ENCODE measurements around the gene PXMP4.
A peak's percentile ranks its signal among the peaks of the same experiment; 100 is the strongest.

The PXMP4 gene

DNA sequence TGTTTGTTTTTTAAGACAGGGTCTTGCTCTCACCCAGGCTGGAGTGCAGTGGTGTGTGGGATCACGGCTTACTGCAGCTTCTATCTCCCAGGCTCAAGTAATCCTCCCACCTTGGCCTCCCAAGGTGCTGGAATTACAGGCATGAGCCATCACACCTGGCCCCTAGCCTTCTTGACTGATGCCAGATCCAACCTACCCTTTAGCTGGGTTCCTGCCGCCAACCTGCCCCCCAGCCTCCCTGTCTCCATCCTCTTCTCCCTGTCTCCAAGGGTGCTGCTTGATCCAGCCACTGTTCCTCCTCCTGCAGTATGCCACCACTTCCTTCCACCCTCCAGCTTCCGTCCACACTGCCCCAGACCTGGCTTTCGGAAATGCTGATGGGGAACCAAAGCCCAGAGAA lies 61.2 kb downstream of the PXMP4 start:
- ChIA-PET POLR2A (no interaction called here), CTCF (no interaction called here)
- Histone ChIP-seq H3K27ac (ENCODE audit: extremely low read depth, low read depth, low read length) (no peak overlapping the region), H3K9me3 (ENCODE audit: control insufficient read depth, insufficient read depth, low read depth, low read length) (no peaks in the 10 kb centered on the region), H3K4me3 (ENCODE audit: low read depth, low read length) (no peak overlapping the region), H3K36me3 (ENCODE audit: control insufficient read depth in 2 of 2, insufficient read depth in 1 of 2, low read length in 2 of 2) (peaks cover 0 to 47% of the 10 kb centered on the region in 2 experiments; a peak in 1 of 3 replicates), H3K4me1 (ENCODE audit: control insufficient read depth, insufficient read depth, low read length) (no peaks in the 10 kb centered on the region)
- 0 out of 2 replicates have a peak, but pooled peaks have one; percentile 44 for TF ChIP-seq ZNF600 (tag by site-specific recombination; IDR thresholded peaks at IDR 0.05)
- TF ChIP-seq, protein P1, sequence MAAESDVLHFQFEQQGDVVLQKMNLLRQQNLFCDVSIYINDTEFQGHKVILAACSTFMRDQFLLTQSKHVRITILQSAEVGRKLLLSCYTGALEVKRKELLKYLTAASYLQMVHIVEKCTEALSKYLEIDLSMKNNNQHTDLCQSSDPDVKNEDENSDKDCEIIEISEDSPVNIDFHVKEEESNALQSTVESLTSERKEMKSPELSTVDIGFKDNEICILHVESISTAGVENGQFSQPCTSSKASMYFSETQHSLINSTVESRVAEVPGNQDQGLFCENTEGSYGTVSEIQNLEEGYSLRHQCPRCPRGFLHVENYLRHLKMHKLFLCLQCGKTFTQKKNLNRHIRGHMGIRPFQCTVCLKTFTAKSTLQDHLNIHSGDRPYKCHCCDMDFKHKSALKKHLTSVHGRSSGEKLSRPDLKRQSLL (tag by site-specific recombination; IDR thresholded peaks at IDR 0.05) = no peak
- peak; percentile 51 for TF ChIP-seq GLIS1 (tag by site-specific recombination; IDR thresholded peaks at IDR 0.05)

- H3K36me3 ChIP-seq (ENCODE audit: control insufficient read depth in 2 of 2, insufficient read depth in 1 of 2, low read length in 2 of 2) = peaks cover 0 to 47% of the 10 kb centered on the region in 2 experiments; a peak in 1 of 3 replicates
- POLR2A ChIA-PET = no interaction called here
Observed at GRCh38 chr20:33658510-33658909, 61.6 kb downstream of the PXMP4 start.

DNA sequence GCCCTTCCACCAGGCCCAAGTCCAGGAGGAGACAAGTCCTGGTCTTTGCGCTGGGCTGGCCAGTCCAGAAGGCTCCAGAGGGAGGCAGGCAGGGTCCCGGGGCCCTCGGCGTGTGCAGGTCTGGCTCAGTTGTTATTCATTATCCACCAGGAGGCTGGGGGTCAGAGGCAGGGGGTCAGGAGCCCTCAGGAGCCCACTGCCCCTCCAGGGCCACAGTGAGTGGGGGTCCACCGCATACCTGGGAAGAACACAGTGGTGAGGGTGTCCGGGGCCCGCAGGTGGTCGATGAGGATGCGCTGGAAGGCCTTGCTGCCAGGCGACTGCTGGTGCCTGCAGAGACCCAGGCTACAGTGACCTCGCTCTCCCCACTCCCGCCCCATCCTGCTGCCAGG lies 62.4 kb downstream of the PXMP4 start:
- Histone ChIP-seq H3K9me3 (ENCODE audit: control insufficient read depth, insufficient read depth, low read depth, low read length) (no peaks in the 10 kb centered on the region), H3K36me3 (ENCODE audit: control insufficient read depth in 2 of 2, insufficient read depth in 1 of 2, low read length in 2 of 2) (peaks cover 0 to 47% of the 10 kb centered on the region in 2 experiments; a peak in 1 of 3 replicates), H3K4me3 (ENCODE audit: low read depth, low read length) (no peak overlapping the region), H3K4me1 (ENCODE audit: control insufficient read depth, insufficient read depth, low read length) (no peaks in the 10 kb centered on the region), H3K27ac (ENCODE audit: extremely low read depth, low read depth, low read length) (no peak overlapping the region)
- peak; percentile 26; the same call in 1 of the 2 replicates for TF ChIP-seq ZBTB20 (tag by site-specific recombination; IDR thresholded peaks at IDR 0.05)
- TF ChIP-seq ZBTB8A (tag by site-specific recombination; IDR thresholded peaks at IDR 0.05) = no peak
- ChIA-PET POLR2A (no interaction called here), CTCF (interaction anchor here (0.5 kb wide), 1 partner anchor 357 kb away, joined by 3 read pairs; no protein-coding TSS in a partner anchor)

More at GRCh38 chr20:33658510-33658909, 61.6 kb downstream of the PXMP4 start:
- Histone ChIP-seq H3K27ac (ENCODE audit: extremely low read depth, low read depth, low read length) (no peak overlapping the region), H3K9me3 (ENCODE audit: control insufficient read depth, insufficient read depth, low read depth, low read length) (no peaks in the 10 kb centered on the region), H3K4me1 (ENCODE audit: control insufficient read depth, insufficient read depth, low read length) (no peaks in the 10 kb centered on the region), H3K4me3 (ENCODE audit: low read depth, low read length) (no peak overlapping the region)
- TF ChIP-seq SETDB1 (IDR thresholded peaks at IDR 0.05; ENCODE audit: insufficient read length, low read length) = no peak
- no peak for TF ChIP-seq ZNF629 (tag by site-specific recombination; IDR thresholded peaks at IDR 0.05)
- CTCF ChIA-PET = no interaction called here

DNA sequence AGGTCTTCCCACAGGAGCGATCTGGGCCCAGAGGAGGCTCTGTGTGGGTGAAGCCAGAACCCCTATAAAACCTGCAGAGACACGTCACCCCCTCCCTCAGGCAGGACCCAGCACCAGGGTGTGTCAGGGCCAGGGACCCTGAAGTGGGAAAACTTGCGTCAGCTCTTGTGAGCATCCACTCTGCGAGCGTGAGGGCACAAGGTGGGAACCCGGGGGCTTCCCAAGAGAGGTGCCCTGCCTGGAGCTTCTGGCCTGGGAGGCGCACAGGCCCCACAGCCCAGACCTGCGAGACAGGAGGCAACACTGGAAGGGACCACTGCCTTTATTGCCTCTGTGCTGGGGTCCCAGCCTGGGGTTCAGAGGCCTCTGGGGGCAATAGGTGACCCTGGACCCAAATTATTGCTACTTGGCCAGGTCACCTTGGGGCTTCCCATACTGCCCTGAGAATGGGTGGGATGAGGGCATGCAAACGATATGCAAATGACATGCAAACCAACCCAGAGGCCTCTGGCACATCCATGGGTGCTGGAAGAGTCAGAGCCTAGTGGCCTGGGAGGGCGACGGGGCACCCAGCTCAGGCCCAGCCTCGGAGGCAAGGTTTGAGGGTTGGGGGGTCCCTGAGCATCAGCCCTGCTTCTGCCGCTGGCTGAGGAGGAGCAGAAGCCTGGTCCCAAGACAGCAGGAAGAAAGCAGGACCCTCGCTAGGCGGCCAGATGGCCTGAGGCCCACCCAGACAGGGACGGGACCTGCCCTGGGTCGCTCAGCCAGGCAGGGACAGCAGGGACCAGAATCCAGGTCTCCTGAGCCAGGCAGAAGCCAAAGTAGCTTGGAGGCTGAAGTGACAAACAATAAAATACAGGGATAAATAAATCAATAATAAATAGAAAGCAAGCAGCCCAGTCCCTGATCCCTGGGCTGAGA lies 63.1 kb downstream of the PXMP4 start:
- CTCF ChIA-PET = interaction anchor here (0.5 to 2.6 kb wide), 2 partner anchors 200 to 356 kb away, joined by 3 to 7 read pairs; no protein-coding TSS in a partner anchor
- Histone ChIP-seq H3K4me3 (ENCODE audit: low read depth, low read length) (no peak overlapping the region), H3K9me3 (ENCODE audit: control insufficient read depth, insufficient read depth, low read depth, low read length) (no peaks in the 10 kb centered on the region), H3K36me3 (ENCODE audit: control insufficient read depth in 2 of 2, insufficient read depth in 1 of 2, low read length in 2 of 2) (peaks cover 0 to 47% of the 10 kb centered on the region in 2 experiments; a peak in 1 of 3 replicates), H3K27ac (ENCODE audit: extremely low read depth, low read depth, low read length) (no peak overlapping the region), H3K4me1 (ENCODE audit: control insufficient read depth, insufficient read depth, low read length) (no peaks in the 10 kb centered on the region)
- POLR2A ChIA-PET = no interaction called here
- TF ChIP-seq ZNF544 (tag by site-specific recombination; IDR thresholded peaks at IDR 0.05) (no peak), TSHZ1 (tag by site-specific recombination; IDR thresholded peaks at IDR 0.05; ENCODE audit: borderline replicate concordance) (no peak), ZNF701 (tag by site-specific recombination; IDR thresholded peaks at IDR 0.05) (no peak), ZNF624 (tag by site-specific recombination; IDR thresholded peaks at IDR 0.05) (no peak), ZNF280D (tag by site-specific recombination; IDR thresholded peaks at IDR 0.05) (no peak), ZNF138 (tag by site-specific recombination; IDR thresholded peaks at IDR 0.05; ENCODE audit: borderline replicate concordance) (no peak), ZNF621 (tag by site-specific recombination; IDR thresholded peaks at IDR 0.05) (no peak), ZNF366 (tag by site-specific recombination; conservative IDR thresholded peaks at IDR 0.05) (no peak)
- TF ChIP-seq, protein P2, sequence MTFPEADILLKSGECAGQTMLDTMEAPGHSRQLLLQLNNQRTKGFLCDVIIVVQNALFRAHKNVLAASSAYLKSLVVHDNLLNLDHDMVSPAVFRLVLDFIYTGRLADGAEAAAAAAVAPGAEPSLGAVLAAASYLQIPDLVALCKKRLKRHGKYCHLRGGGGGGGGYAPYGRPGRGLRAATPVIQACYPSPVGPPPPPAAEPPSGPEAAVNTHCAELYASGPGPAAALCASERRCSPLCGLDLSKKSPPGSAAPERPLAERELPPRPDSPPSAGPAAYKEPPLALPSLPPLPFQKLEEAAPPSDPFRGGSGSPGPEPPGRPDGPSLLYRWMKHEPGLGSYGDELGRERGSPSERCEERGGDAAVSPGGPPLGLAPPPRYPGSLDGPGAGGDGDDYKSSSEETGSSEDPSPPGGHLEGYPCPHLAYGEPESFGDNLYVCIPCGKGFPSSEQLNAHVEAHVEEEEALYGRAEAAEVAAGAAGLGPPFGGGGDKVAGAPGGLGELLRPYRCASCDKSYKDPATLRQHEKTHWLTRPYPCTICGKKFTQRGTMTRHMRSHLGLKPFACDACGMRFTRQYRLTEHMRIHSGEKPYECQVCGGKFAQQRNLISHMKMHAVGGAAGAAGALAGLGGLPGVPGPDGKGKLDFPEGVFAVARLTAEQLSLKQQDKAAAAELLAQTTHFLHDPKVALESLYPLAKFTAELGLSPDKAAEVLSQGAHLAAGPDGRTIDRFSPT (tag by site-specific recombination; IDR thresholded peaks at IDR 0.05) = no peak

Measured in HEK293 (cell line).